A549 treated with AZD9567 at 1 μM for 4 hours (cell line): ENCODE measurements around the gene GSTM2. TPM values are rescaled to one million over a fixed set of nuclear protein-coding genes. Genes with fewer than 3 reads are reported as not detected.

Experiments used
- total RNA-seq: library from RNA; stranded (reverse); fragments of 200-300 nt; extraction: Qiagen RNA extraction; gene quantifications from 5 replicates; pipeline ENCODE4 v1.2.3, GENCODE V29; 2022; ENCODE audit not compliant: insufficient read depth

GSTM2 gene
- total RNA-seq, result 3.3 to 4.9 TPM (median 3.8 TPM) in 5 replicates

GRCh38 chr1:109667452-109668122 lies at the start of gene GSTM2:
Gene GSTM2, plus strand, starts transcription at chr1:109668057. Its CDS starts 59 bp downstream, at chr1:109668116.

GRCh38 chr1:109619576-109620400 lies 48.1 kb upstream of the GSTM2 start, which contains the start of the genes AMPD2 and GNAT2:
Gene AMPD2, plus strand, starts transcription at chr1:109619837. Its CDS starts 1,339 bp downstream, at chr1:109621176.
Gene GNAT2, minus strand, starts transcription at chr1:109619616. Its CDS starts 6,746 bp downstream, at chr1:109612870.

GRCh38 chr1:109655615-109656519 lies 12.0 kb upstream of the GSTM2 start, which contains the start of gene GSTM4:
Gene GSTM4, plus strand, starts transcription at chr1:109656099. Its CDS starts 291 bp downstream, at chr1:109656390.

GRCh38 chr1:109687641-109688499 lies 20.0 kb downstream of the GSTM2 start, which contains the start of gene GSTM1:
Gene GSTM1, plus strand, starts transcription at chr1:109687817. Its CDS starts 57 bp downstream, at chr1:109687874.

GRCh38 chr1:109711593-109712320 lies 43.9 kb downstream of the GSTM2 start, which contains the start of gene GSTM5:
Gene GSTM5, plus strand, starts transcription at chr1:109712251. Its CDS starts 62 bp downstream, at chr1:109712313.

Other genes starting within 250 kb of the GSTM2 start
- gene PSMA5, start 241.6 kb upstream of the GSTM2 start, total RNA-seq, result 103 to 152 TPM (median 110 TPM) in 5 replicates
- 0.07 to 0.19 TPM (median 0.10 TPM) in 4 of 5 replicates, not detected in the other for gene SYPL2, start 201.5 kb upstream of the GSTM2 start, total RNA-seq
- gene ATXN7L2, start 184.2 kb upstream of the GSTM2 start, total RNA-seq, result 1.7 to 2.4 TPM (median 2.2 TPM) in 5 replicates
- gene CYB561D1, start 174.0 kb upstream of the GSTM2 start, total RNA-seq, result 4.3 to 7.6 TPM (median 4.9 TPM) in 5 replicates
- 1.0 to 1.5 TPM (median 1.1 TPM) in 5 replicates for gene AMIGO1, start 158.3 kb upstream of the GSTM2 start, total RNA-seq
- gene GPR61, start 128.2 kb upstream of the GSTM2 start, total RNA-seq, result not detected in 5 replicates
- gene GNAI3, start 119.4 kb upstream of the GSTM2 start, total RNA-seq, result 4.7 to 7.1 TPM (median 5.4 TPM) in 5 replicates
- gene GNAT2, start 48.4 kb upstream of the GSTM2 start, total RNA-seq, result 0.15 TPM in 1 of 5 replicates, not detected in the others
- gene AMPD2, start 48.2 kb upstream of the GSTM2 start, total RNA-seq, result 15.4 to 25.4 TPM (median 22.5 TPM) in 5 replicates
- 9.1 to 15.8 TPM (median 9.5 TPM) in 5 replicates for gene GSTM4, start 12.0 kb upstream of the GSTM2 start, total RNA-seq
- not detected in 5 replicates for gene GSTM1, start 19.8 kb downstream of the GSTM2 start, total RNA-seq
- not detected in 5 replicates for gene GSTM5, start 44.2 kb downstream of the GSTM2 start, total RNA-seq
- gene GSTM3, start 73.0 kb downstream of the GSTM2 start, total RNA-seq, result 23.3 to 36.3 TPM (median 24.1 TPM) in 5 replicates
- gene EPS8L3, start 95.9 kb downstream of the GSTM2 start, total RNA-seq, result 0.42 to 0.91 TPM (median 0.59 TPM) in 4 of 5 replicates, not detected in the other
- gene CSF1, start 242.8 kb downstream of the GSTM2 start, total RNA-seq, result 13.3 to 14.9 TPM (median 14.6 TPM) in 5 replicates